GM23248 (cell line): ENCODE data around the gene DYNC1LI1. TPM values are rescaled to one million over a fixed set of nuclear protein-coding genes. Genes with fewer than 3 reads are reported as not detected.

Source experiments
- DNase-seq: peaks from one replicate; pipeline ENCODE4 v3.0.0-alpha.2; 2015
- H2AFZ ChIP-seq: fragments of 200-600 bp; sonication (generic); 2 replicates; pipeline ENCODE4 v1.6.1; 2016; ENCODE audit warnings: antibody characterized with exemption
- H3F3A ChIP-seq: fragments of 200-600 bp; sonication (generic); 2 replicates; pipeline ENCODE4 v1.6.1; 2016; ENCODE audit warnings: mild to moderate bottlenecking, antibody characterized with exemption, mixed run types; ENCODE audit not compliant: insufficient read depth
- H3K27ac ChIP-seq: fragments of 200-600 bp; sonication (generic); 2 replicates; pipeline ENCODE4 v1.5.1; 2016; ENCODE audit warnings: mild to moderate bottlenecking
- H3K27me3 ChIP-seq: fragments of 200-600 bp; sonication (generic); replicated peaks from 2 replicates; pipeline ENCODE4 v1.6.1; 2016; ENCODE audit warnings: mild to moderate bottlenecking; ENCODE audit not compliant: insufficient read depth
- H3K36me3 ChIP-seq: fragments of 200-600 bp; sonication (generic); 2 replicates; pipeline ENCODE4 v1.6.1; 2016; ENCODE audit warnings: low read depth, mild to moderate bottlenecking
- H3K4me1 ChIP-seq: fragments of 200-600 bp; sonication (generic); 2 replicates; pipeline ENCODE4 v1.6.1; 2016; ENCODE audit warnings: mild to moderate bottlenecking; ENCODE audit not compliant: insufficient read depth
- H3K4me2 ChIP-seq: fragments of 200-600 bp; sonication (generic); one replicate; pipeline ENCODE4 v1.6.1; 2016; ENCODE audit warnings: mild to moderate bottlenecking; ENCODE audit not compliant: unreplicated experiment
- H3K4me3 ChIP-seq: fragments of 200-600 bp; sonication (generic); 2 replicates; pipeline ENCODE4 v1.5.1; 2016; ENCODE audit warnings: mild to moderate bottlenecking
- H3K79me2 ChIP-seq: fragments of 200-600 bp; sonication (generic); 2 replicates; pipeline ENCODE4 v1.6.1; 2016; ENCODE audit warnings: mild to moderate bottlenecking; ENCODE audit not compliant: insufficient read depth
- H3K9ac ChIP-seq: fragments of 200-600 bp; sonication (generic); 2 replicates; pipeline ENCODE4 v1.6.1; 2016; ENCODE audit warnings: mild to moderate bottlenecking
- H3K9me2 ChIP-seq: fragments of 200-600 bp; sonication (generic); 2 replicates; pipeline ENCODE4 v1.6.1; 2016; ENCODE audit warnings: mixed run types, mild to moderate bottlenecking, moderate library complexity; ENCODE audit not compliant: insufficient read depth
- H3K9me3 ChIP-seq: fragments of 200-600 bp; sonication (generic); one replicate; pipeline ENCODE4 v1.6.1; 2017; ENCODE audit warnings: low read depth
- H4K20me1 ChIP-seq: fragments of 200-600 bp; sonication (generic); 2 replicates; pipeline ENCODE4 v1.6.0; 2016; ENCODE audit not compliant: insufficient read depth
- EZH2 ChIP-seq: fragments of 200-600 bp; sonication (generic); IDR thresholded peaks from 2 replicates; pipeline ENCODE4 v1.6.1; 2018; ENCODE audit warnings: antibody characterized with exemption, mild to moderate bottlenecking; ENCODE audit not compliant: insufficient read depth, poor library complexity, severe bottlenecking
- EZH2phosphoT487 ChIP-seq: fragments of 200-600 bp; sonication (generic); IDR thresholded peaks from 2 replicates; pipeline ENCODE4 v1.6.1; 2018; ENCODE audit warnings: antibody characterized with exemption, moderate library complexity, mild to moderate bottlenecking, low read depth; ENCODE audit not compliant: insufficient read depth
- WGBS, 2 experiments: methylation state at CpG; one replicate each; pipeline ENCODE4 v1.1.6; 2015 to 2017; ENCODE audit warnings: low lambda C conversion rate in 2 of 2, low coverage in 1 of 2; ENCODE audit errors: missing lambda C conversion rate in 2 of 2; 5-methylcytosine and 5-hydroxymethylcytosine counted together
- in situ Hi-C: fragments of 300-500 bp; cut with MboI; formaldehyde crosslinking; loops from 2 replicates; pipeline ENCODE4 v1.15.0; 2020
- polyA plus RNA-seq: library from polyadenylated mRNA; unstranded; fragments of >200 nt; fragmentation: Nextera tagmentation; extraction: Ambion mirVana; gene quantifications from 2 replicates; pipeline ENCODE4 v1.2.1, GENCODE V29; 2016
- total RNA-seq: library from RNA; depleted of rRNA; stranded (reverse); fragments of >200 nt; shearing (Covaris generic); gene quantifications from 2 replicates; pipeline ENCODE4 v1.2.3, GENCODE V29; 2014

Gene DYNC1LI1
- total and polyA plus RNA-seq, 2 experiments from 2014 or later, result 36.7 to 40.5 TPM

DNA sequence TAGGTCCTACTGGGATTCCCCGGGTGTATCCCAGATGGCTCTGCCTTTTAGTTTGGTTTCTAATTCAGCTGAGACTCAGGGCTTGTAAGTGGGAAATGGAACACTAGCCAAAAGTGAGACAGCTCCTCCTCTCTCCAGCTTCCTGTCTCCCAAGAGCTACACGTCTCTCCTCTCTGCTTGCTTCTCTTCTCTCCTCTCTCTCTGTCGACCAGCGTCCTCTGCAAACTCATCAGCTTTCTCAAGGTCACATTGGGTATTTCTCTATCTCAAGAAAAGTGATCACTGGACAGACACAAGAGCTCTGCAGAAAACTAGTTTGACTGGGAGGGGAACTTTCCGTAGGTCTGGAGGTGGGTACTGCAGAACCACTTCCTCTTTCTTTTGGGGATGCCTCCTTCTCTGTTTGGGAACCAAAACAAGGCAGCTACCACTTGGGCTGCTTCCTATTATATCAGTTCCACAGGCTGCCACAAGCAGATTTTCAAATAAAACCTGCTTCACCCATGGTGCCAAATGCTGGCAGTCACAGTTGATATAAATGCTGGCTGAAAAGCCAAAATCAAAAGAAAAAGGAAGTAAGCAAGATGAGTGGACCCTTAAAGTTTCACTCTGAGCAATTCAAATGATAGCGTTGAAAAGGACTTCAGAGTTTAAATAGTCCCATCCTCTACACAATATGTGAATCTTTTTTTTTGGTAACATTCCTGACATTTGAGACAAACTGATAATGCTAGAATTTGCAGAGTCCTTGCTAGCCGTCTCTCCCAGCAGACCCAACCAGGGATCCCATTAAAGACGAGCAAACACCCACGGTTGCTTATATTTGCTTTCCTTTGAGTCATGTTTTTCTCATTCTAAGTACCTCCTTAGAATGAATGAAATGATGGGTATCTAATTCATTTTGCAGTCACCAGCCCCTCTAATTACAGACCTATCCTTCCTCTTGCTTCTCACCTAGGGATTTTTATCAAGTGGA lies 7.2 kb upstream of the DYNC1LI1 start:
- Histone ChIP-seq H3K9me2 (no peaks in the 10 kb centered on the region), H3K4me3 (peak overlapping the region; percentile 64), H4K20me1 (no peaks in the 10 kb centered on the region), H3K36me3 (no peaks in the 10 kb centered on the region), H3F3A (0 out of 2 replicates have a peak, but pooled peaks cover 13% of the 10 kb centered on the region), H3K9me3 (no peaks in the 10 kb centered on the region), H2AFZ (peak overlapping the region; percentile 95), H3K27me3 (no peaks in the 10 kb centered on the region), H3K27ac (peak overlapping the region; percentile 47), H3K79me2 (no peaks in the 10 kb centered on the region), H3K4me1 (peaks cover 21% of the 10 kb centered on the region; the same call in 1 of the 2 replicates), H3K9ac (peak overlapping the region; percentile 59), H3K4me2 (peak overlapping the region; percentile 85)
- DNase-seq, result peak; percentile 65
- in situ Hi-C loops, result no loop called here
- 25 to 27% methylated on average over 9 of the region's 9 CpGs for WGBS, 2 experiments
- TF ChIP-seq EZH2phosphoT487 (no peak), EZH2 (no peak)

DNA sequence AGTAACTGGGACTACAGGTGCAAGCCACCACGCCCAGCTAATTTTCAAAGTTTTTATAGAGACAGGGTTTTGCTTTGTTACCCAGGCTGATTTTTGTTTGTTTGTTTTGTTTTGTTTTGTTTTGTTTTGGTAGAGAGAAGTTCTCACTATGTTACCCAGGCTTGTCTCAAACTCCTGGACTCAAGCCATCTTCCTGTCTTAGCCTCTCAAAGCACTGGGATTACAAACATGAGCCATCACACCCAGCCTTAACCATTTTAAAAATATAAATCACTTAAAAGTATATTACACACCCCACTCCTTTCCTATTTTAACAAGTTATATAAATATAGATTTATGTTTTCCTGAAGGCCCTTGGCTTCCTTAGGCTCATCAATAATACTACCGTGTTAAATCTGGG lies 6.5 kb upstream of the DYNC1LI1 start:
- Histone ChIP-seq H3K4me2 (peak overlapping the region; percentile 85), H3K27ac (peak overlapping the region; percentile 47), H3K36me3 (no peaks in the 10 kb centered on the region), H3F3A (0 out of 2 replicates have a peak, but pooled peaks cover 13% of the 10 kb centered on the region), H3K79me2 (no peaks in the 10 kb centered on the region), H4K20me1 (no peaks in the 10 kb centered on the region), H3K4me1 (peaks cover 21% of the 10 kb centered on the region; the same call in 1 of the 2 replicates), H2AFZ (peak overlapping the region; percentile 95), H3K4me3 (peak overlapping the region; percentile 64), H3K9ac (peak overlapping the region; percentile 59), H3K27me3 (no peaks in the 10 kb centered on the region), H3K9me3 (no peaks in the 10 kb centered on the region), H3K9me2 (no peaks in the 10 kb centered on the region)
- no peak for DNase-seq
- in situ Hi-C loops, result no loop called here
- 40 to 49% methylated on average over 2 of the region's 2 CpGs for WGBS, 2 experiments
- no peak for TF ChIP-seq EZH2
- TF ChIP-seq EZH2phosphoT487, result no peak

DNA sequence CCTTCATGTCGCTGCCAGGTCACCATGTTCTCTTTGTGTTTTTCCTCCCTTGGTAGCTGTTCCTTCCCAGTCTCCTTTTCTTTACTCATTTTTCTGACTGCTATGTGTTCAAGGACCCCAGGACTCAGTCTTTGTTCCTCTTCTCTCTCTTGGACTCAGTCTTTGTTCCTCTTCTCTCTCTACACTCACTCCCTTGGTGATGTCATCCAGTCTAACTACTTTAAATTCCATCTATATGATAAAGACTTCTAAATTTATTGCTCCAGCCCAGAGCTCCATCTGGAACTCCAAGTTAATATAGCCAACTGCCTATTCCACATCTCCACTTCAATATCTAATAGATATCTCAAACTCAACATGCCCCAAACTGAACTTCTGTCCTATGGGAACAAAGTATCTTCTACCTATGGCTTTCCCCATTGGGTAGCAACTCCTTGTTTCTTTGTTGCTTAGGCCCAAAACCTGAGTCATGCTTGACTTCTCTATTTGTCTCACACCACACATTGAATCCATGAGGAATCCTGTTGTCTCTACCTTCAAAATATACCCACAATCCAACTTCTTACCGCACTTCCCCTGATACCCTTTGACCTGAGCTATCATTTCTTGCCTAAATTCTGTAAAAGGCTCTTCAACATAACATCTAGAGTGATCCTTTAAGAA lies 4.9 kb upstream of the DYNC1LI1 start:
- no peak for TF ChIP-seq EZH2phosphoT487
- no peak for TF ChIP-seq EZH2
- DNase-seq, result peak; percentile 67
- in situ Hi-C loops, result no loop called here
- Histone ChIP-seq H3K9me3 (no peaks in the 10 kb centered on the region), H3K36me3 (no peaks in the 10 kb centered on the region), H3K9me2 (no peaks in the 10 kb centered on the region), H4K20me1 (no peaks in the 10 kb centered on the region), H2AFZ (peak overlapping the region; percentile 42; the same call in 1 of the 2 replicates), H3K27ac (no peak overlapping the region), H3K4me2 (no peak overlapping the region), H3K4me1 (peaks cover 26% of the 10 kb centered on the region; the same call in 1 of the 2 replicates), H3K79me2 (peaks cover 6% of the 10 kb centered on the region; the same call in 1 of the 2 replicates), H3K27me3 (no peaks in the 10 kb centered on the region), H3K4me3 (no peak overlapping the region), H3K9ac (no peak overlapping the region), H3F3A (0 out of 2 replicates have a peak, but pooled peaks cover 13% of the 10 kb centered on the region)
- 98 to 100% methylated on average over 2 of the region's 2 CpGs for WGBS, 2 experiments

DNA sequence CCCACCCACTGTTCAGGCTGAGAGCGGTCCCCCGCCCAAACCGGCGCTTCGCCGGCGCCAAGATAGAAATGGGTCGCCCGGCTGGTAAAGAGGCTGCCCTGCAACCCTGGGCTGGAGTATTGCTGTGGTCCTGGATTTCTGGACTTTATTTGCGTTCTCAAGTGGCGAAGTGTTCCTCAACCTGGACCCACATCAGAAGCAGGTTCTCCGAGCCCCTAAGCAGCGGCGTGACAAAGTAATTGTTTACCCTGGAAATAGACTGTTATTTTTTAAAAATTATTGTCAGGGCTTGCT lies 481 bp upstream of the DYNC1LI1 start:
- Histone ChIP-seq H4K20me1 (no peaks in the 10 kb centered on the region; the same call in 1 of the 2 replicates), H2AFZ (peak overlapping the region; percentile 92), H3K4me3 (peak overlapping the region; percentile 86), H3K4me2 (peak overlapping the region; percentile 84), H3K9ac (peak overlapping the region; percentile 95), H3K27ac (peak overlapping the region; percentile 85), H3K4me1 (peaks cover 24% of the 10 kb centered on the region), H3K9me2 (no peaks in the 10 kb centered on the region), H3K9me3 (no peaks in the 10 kb centered on the region), H3K79me2 (peaks cover 46% of the 10 kb centered on the region), H3K27me3 (no peaks in the 10 kb centered on the region), H3K36me3 (no peaks in the 10 kb centered on the region), H3F3A (peaks cover 19% of the 10 kb centered on the region; the same call in 1 of the 2 replicates)
- TF ChIP-seq EZH2phosphoT487 (no peak), EZH2 (no peak)
- in situ Hi-C loops, result no loop called here
- DNase-seq, result peak; percentile 70
- WGBS, 2 experiments, result 0 to 2% methylated on average over 14 of the region's 14 CpGs
